PFSK-1 (cell line): ENCODE results near the gene SRGAP3.

Experiments
- FOXP2 ChIP-seq: optimal IDR thresholded peaks from 2 replicates; pipeline ENCODE3; 2011; ENCODE audit warnings: borderline replicate concordance, control low read depth, inconsistent platforms; ENCODE audit not compliant: insufficient read depth; ENCODE audit errors: extremely low read length, extremely low read depth
- POLR2AphosphoS5 ChIP-seq: IDR thresholded peaks from 2 replicates; pipeline ENCODE4 v1.6.1; 2012; ENCODE audit warnings: low read depth, mild to moderate bottlenecking, control low read depth, low read length, moderate library complexity
- REST ChIP-seq, 2 experiments: IDR thresholded peaks; 2 replicates each; pipeline versions ENCODE4 v1.6.1 to v1.8.0; 2011 to 2012; ENCODE audit warnings: low read depth in 2 of 2, low read length in 2 of 2, control low read depth in 1 of 2, inconsistent platforms in 1 of 2, mild to moderate bottlenecking in 1 of 2, moderate library complexity in 1 of 2; ENCODE audit not compliant: insufficient read depth in 1 of 2
- SIN3A ChIP-seq: IDR thresholded peaks from 2 replicates; pipeline ENCODE4 v1.6.1; 2012; ENCODE audit warnings: mild to moderate bottlenecking, low read length, moderate library complexity, borderline replicate concordance; ENCODE audit not compliant: insufficient read depth
- TAF1 ChIP-seq: IDR thresholded peaks from 2 replicates; pipeline ENCODE4 v1.6.1; 2012; ENCODE audit warnings: low read length, control low read depth, borderline replicate concordance; ENCODE audit not compliant: insufficient read depth

SRGAP3 gene

GRCh38 chr3:9178697-9179096, 70.7 kb downstream of the SRGAP3 start:
- no peak for TF ChIP-seq FOXP2
- no peak for TF ChIP-seq REST (IDR thresholded peaks at IDR 0.05; ENCODE audit: insufficient read depth in 1 of 2, low read depth in 2 of 2, low read length in 2 of 2)
- no peak for TF ChIP-seq SIN3A
- TF ChIP-seq TAF1, result no peak
- TF ChIP-seq POLR2AphosphoS5, result no peak

DNA sequence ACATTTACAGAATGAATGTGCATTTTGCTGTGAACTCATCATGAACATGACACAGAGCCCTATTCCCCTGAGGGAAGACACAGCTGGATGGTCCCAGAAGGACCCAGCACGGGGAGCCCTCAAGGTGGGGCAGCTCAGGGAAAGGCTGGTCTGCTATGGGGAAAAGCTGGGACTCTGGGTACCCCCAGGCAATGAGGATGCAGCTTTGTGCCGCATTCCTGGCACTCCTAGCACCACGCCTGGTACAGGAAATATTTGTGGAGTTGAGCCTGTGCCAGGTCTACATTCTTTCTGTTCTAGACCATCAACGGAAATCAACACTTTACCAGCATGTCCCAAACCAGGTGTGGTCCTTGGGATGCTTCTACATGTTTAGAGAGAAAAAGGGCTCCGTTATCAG, 74.0 kb downstream of the SRGAP3 start:
- TF ChIP-seq POLR2AphosphoS5 (no peak), TAF1 (no peak), FOXP2 (no peak), REST (IDR thresholded peaks at IDR 0.05; ENCODE audit: insufficient read depth in 1 of 2, low read depth in 2 of 2, low read length in 2 of 2) (no peak), SIN3A (no peak)

DNA sequence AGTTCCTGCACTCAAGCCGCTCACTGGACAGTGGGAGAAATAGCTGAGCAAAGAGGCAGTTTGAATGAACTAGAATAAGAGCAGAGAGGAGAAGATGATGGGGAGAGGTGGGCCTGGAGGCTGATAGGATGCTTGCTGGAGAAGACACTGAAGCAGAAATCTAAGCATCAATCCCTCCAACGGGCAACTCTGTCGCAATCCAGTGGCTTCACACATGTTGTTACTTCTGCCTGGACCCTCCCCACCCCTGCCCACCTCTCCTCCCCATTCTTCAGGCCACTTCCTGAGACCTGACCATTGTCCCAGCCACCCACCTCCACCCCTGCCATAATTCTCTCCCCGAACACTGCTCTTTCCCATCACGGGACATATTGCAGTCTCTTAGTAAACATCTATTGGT, 76.0 kb downstream of the SRGAP3 start:
- TF ChIP-seq TAF1, result no peak
- TF ChIP-seq REST (IDR thresholded peaks at IDR 0.05; ENCODE audit: insufficient read depth in 1 of 2, low read depth in 2 of 2, low read length in 2 of 2), result no peak
- TF ChIP-seq FOXP2, result no peak
- TF ChIP-seq POLR2AphosphoS5, result no peak
- no peak for TF ChIP-seq SIN3A

DNA sequence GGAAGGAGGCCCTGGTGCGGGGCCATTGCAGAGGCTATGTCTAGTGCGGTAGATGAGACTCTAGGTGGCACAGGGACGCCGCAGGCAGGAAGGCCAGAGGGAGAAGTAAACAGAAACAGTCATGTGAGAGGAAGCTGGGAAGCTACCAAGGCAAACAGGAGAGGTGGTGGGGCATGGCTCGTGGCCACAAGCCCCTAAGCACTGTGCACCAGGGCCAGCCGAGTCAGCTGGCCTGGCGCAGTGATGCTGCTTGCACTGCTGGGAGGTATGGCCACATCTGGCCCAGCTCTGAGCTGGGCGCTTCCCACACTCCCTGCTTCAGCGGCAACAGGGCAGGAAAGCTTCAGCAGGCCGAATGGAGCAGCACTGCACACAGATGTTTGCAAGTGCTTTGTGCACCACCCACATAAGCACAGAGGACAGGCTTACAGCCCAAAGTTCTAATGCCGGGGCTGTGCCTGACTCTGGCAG, 76.6 kb downstream of the SRGAP3 start:
- TF ChIP-seq FOXP2, result peak; percentile 76
- TF ChIP-seq TAF1, result no peak

DNA sequence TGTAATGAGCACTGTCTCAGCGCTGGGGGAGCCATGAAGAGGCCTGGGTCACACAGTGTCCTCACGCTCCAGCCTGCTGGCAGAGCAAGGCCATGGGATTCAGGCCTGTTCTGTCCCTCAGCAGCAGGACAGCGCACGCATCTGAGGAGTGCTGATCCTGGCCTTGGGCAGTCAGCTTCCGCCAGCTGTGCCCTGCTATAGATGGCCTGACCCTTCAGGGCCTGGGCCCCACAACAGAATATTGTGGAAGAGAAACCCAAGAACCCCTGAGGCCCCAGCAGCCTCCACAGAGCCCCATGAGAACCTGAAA, 78.6 kb downstream of the SRGAP3 start:
- TF ChIP-seq FOXP2, result no peak

- TF ChIP-seq TAF1, result no peak
- TF ChIP-seq FOXP2, result no peak
- TF ChIP-seq SIN3A, result no peak
- TF ChIP-seq POLR2AphosphoS5, result no peak
- no peak for TF ChIP-seq REST (IDR thresholded peaks at IDR 0.05; ENCODE audit: insufficient read depth in 1 of 2, low read depth in 2 of 2, low read length in 2 of 2)
These were observed 79.2 kb downstream of the SRGAP3 start for GRCh38 chr3:9169956-9170850.
